Activated CD8-positive, alpha-beta memory T cell treated with anti-CD3 and anti-CD28 coated beads for 48 hours (primary cell): ENCODE results near the gene GJD3.
"Not testable (repeated sequence)": the region's sequence is repeated elsewhere in the genome, so short reads cannot be mapped to it uniquely, and the experiment has no call there.

ENCODE experiments used
- DNase-seq, 3 experiments: peaks; one replicate each; pipeline ENCODE4 v3.0.0-alpha.2; 2020; ENCODE audit warnings: low read depth in 2 of 3, low spot score in 2 of 3

The GJD3 gene, protein sequence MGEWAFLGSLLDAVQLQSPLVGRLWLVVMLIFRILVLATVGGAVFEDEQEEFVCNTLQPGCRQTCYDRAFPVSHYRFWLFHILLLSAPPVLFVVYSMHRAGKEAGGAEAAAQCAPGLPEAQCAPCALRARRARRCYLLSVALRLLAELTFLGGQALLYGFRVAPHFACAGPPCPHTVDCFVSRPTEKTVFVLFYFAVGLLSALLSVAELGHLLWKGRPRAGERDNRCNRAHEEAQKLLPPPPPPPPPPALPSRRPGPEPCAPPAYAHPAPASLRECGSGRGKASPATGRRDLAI

DNA sequence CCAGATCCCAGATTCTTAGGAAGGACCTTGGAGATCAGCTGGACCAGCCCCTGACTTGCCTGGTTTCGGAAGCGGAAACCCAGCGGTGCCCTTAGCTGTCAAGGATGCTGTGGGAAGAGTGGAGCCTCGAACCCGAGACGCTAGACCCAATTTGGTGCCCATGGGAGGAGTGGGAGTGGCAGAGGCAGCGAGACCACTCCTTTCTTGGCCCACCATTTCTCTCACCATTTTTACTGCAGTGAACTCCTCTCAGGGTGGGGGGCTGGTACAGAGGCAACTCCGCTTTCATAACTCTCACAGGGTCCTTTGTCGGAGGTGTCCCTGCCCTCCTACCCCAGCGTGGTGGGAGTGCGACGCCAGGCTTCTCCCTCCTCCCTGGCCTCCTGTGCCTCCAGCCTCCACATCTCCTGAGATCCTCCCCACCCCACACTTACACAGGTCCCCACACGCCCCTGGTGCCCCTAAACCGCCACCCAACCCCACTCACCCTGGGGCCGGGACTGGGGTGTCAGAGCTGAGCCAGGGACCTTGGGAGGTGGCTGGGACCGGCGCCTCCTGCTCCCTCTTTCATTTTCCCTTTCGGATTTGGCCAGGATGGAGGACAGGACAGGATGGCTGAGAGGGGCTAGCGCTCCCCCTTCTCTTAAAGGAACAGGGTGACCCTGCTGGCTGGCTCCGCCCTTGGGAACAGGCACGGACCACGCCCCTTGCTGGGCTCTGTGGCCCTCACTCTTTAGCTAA is at the start of gene GJD3:
GJD3 (minus strand) TSS at position 617 of the 741 bp plus-strand sequence. CDS start 922 bp downstream, outside the sequence.
- no peak for DNase-seq

DNA sequence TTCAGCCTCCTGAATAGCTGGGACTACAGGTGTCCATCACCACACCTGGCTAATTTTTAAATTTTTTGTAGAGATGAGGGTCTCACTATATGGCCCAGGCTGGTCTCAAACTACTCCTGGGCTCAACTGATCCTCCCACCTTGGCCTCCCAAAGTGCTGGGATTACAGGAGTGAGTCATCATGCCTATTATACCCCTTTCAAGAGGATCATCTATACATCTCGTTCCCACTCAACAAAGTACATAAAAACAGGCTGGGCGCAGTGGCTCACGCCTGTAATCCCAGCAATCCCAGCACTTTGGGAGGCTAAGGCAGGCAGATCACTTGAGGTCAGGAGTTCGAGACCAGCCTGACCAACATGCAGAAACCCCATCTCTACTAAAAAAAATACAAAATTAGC is 49.8 kb upstream of the GJD3 start:
- DNase-seq, result not testable (repeated sequence)

DNA sequence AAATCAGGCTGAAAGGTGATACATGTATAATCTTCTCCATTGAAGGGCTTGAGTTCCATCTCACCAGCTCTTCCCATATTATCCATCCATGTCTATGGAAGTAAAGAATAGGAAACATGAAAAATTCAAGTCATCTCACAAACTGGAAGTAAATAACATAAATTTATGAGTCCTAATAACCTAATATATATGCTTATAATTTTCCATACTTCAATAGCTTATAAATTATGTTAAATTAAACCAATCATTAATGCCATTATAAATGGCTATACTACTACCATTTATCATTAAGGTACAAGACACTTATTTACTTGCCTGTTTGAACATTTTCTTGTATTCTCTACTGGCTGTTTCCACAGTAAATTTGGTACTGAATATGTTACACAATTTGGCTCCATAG is 48.3 kb upstream of the GJD3 start:
- DNase-seq, result no peak

GRCh38 chr17:40411821-40412220 is 47.3 kb upstream of the GJD3 start:
- DNase-seq, result no peak

- DNase-seq, result no peak
These were observed 45.5 kb upstream of the GJD3 start for GRCh38 chr17:40410082-40410481.

- DNase-seq, result not testable (repeated sequence)
These were observed 45.0 kb upstream of the GJD3 start for GRCh38 chr17:40409540-40409939.

- no peak for DNase-seq
These were observed 42.9 kb upstream of the GJD3 start for GRCh38 chr17:40407460-40407859.

DNA sequence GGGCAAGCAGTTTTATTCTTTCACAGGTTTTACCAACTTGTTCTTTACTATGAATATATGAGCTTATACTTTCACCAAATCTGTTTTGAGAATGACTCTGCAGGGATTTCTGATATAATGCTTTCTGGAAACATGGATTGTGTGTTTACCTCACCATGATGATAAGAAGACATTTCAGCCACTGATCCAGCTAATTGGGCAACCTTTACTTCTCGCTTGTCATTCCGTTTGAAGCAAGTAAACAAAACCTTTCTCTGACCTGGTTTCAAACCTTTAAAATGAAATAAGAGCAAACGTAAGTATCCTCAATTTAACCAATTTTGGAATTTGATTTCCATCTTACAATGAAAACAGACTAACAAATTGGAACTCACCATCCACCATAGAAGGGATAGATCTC is 39.5 kb upstream of the GJD3 start:
- DNase-seq, result no peak

DNA sequence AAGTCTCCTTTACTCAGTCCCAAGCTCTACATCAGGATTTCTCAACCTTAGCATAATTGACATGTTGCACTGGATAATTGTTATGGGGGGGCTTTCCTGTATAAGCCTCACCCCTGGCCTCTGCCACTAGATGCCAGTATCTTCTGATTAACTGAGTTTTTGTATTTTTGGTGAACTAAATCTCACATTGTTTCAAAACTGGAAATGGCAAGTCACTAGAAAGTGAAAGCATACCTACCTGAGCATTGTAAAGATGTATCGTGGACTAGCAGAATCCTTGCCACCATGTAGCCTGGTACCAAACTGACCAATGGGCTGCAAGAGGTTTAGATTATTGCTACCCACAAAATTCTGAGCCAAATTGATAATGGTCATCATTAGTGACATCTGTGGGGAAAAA is 38.1 kb upstream of the GJD3 start:
- no peak for DNase-seq

- no peak for DNase-seq
These were observed 34.6 kb upstream of the GJD3 start for GRCh38 chr17:40399185-40399584.

GRCh38 chr17:40386555-40386954 is 22.0 kb upstream of the GJD3 start:
- DNase-seq, result not testable (repeated sequence)

DNA sequence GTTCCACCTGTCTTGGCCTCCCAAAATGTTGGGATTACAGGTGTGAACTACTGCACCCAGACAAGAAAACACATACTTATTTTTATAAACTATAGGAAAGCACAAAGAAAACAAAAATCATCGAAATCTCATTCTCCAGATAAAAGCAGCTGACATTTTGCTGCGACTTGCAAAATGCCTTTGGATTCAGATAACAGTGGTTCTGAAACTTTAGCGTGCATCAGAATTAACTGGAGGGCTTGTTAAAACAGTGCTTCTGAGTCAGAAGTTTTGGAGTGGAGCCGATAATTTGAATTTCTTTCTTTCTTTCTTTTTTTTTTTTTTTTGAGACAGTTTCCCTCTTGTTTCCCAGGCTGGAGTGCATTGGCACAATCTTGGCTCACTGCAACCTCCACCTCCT is 17.7 kb upstream of the GJD3 start:
- DNase-seq, result no peak

DNA sequence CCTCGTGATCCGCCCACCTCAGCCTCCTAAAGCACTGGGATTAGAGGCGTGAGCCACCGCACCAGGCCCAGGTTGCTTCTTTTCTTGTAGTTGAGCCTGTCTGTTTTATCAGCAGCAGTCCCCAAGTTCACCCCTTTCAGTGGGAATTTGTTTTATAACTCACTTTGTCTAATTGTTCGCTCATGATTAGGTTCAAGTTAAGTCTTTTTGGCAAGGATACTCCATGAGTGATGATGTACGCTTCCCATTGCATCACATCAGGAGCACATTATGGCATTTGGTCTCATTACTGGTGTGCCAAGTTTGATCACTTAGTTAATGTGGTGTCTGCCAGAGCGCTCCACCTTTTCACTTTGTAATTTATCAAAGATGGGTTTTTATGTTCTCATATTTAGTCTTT is 14.4 kb upstream of the GJD3 start:
- no peak for DNase-seq

GRCh38 chr17:40377832-40378231 is 13.3 kb upstream of the GJD3 start:
- DNase-seq, result no peak

DNA sequence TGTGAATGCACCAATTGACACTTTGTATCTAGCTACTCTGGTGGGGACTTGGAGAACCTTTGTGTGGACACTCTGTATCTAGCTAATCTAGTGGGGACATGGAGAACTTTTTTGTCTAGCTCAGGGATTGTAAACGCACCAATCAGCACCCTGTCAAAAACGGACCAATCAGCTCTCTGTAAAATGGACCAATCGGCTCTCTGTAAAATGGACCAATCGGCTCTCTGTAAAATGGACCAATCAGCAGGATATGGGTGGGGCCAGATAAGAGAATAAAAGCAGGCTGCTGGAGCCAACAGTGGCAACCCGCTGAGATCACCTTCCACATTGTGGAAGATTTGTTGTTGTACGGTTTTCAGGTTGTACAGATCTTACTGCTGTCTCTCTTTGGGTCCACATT is 12.0 kb upstream of the GJD3 start:
- DNase-seq, result not testable (repeated sequence)

- DNase-seq, result not testable (repeated sequence)
These were observed 11.2 kb upstream of the GJD3 start for GRCh38 chr17:40375786-40376185.

- DNase-seq, result no peak
These were observed 10.4 kb upstream of the GJD3 start for GRCh38 chr17:40374821-40375498.

- no peak for DNase-seq
These were observed 9.5 kb upstream of the GJD3 start for GRCh38 chr17:40373999-40374398.

DNA sequence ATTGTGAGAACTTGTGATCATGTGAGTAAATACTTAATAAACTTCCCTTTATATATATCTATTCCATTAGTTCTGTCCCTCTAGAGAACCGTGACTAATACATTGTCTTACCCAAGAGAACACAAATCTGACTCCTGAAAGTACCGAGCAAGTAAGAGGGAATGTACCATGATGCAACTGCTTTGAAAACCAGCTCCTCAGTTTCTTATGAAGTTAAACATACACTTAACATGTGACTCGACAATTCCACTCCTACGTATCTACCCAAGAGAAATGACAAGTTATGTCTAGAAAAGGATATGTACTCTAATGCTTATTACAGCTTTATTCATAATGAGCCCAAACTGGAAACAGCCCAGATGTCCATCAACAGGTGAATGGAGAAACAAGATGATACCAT is 8.8 kb upstream of the GJD3 start:
- DNase-seq, result no peak

- not testable (repeated sequence) for DNase-seq
These were observed 8.1 kb upstream of the GJD3 start for GRCh38 chr17:40372644-40373043.

GRCh38 chr17:40372031-40372430 is 7.5 kb upstream of the GJD3 start:
- DNase-seq, result no peak

DNA sequence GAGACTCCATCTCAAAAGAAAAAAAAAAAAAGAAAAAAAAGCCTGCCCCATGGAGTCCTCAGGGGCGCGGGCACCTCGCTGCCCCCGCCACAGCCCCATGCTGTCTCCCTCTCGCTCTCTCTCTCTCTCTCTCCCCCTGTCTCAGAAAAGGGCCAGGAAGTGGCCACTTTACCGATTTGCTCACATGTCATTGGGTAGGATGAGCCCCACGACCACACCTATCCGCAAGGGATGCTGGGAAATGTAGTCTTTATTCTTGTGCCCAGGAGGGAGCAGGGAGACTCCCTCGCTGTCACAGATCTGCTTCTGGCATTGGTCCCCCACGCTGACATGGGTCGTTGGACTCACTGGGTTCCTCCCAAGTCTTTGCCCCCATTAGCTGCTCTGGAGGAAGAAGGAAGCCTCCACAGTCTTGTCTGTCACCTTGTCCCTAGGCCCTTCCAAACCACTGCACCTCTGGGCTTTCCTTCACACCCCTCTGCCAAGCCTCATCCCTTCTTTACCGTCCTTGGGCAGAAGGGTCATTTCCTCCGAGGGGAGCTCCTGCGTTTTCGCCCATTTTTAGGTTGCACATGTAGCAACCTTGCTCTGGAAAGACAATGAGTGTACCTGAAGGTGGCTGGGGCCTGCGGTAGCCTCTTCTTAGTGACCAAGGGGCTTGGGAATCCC is 6.9 kb upstream of the GJD3 start:
- DNase-seq, result no peak
